GM23338 (cell line): ENCODE measurements around the gene TP53BP1. TPM values are rescaled to one million over a fixed set of nuclear protein-coding genes. Genes with fewer than 3 reads are reported as not detected.

Experiments
- ATAC-seq: fragments of 200-7000 bp; cut with Tn5 transposase; 3 replicates; pipeline ENCODE4 v1.9.1; 2020
- DNase-seq: peaks from one replicate; pipeline ENCODE4 v3.0.0-alpha.2; 2015; ENCODE audit warnings: low spot score
- H2AFZ ChIP-seq: fragments of 200-600 bp; sonication (generic); 2 replicates; pipeline ENCODE4 v1.8.0; 2016; ENCODE audit warnings: antibody characterized with exemption, mild to moderate bottlenecking, moderate library complexity
- H3F3A ChIP-seq: fragments of 200-600 bp; sonication (generic); replicated peaks from 2 replicates; pipeline ENCODE4 v1.8.0; 2017; ENCODE audit warnings: antibody characterized with exemption, mixed run types, low read depth
- H3K27ac ChIP-seq: fragments of 200-600 bp; sonication (generic); 2 replicates; pipeline ENCODE4 v1.6.1; 2016; ENCODE audit warnings: low read depth
- H3K27me3 ChIP-seq: fragments of 200-600 bp; sonication (generic); 2 replicates; pipeline ENCODE4 v1.8.0; 2016; ENCODE audit warnings: mild to moderate bottlenecking, mixed run types, moderate library complexity; ENCODE audit not compliant: insufficient read depth
- H3K36me3 ChIP-seq: fragments of 200-600 bp; sonication (generic); 2 replicates; pipeline ENCODE4 v1.8.0; 2016; ENCODE audit warnings: mild to moderate bottlenecking; ENCODE audit not compliant: insufficient read depth
- H3K4me1 ChIP-seq: fragments of 200-600 bp; sonication (generic); 2 replicates; pipeline ENCODE4 v1.8.0; 2016; ENCODE audit warnings: mild to moderate bottlenecking, moderate library complexity; ENCODE audit not compliant: insufficient read depth
- H3K4me2 ChIP-seq: fragments of 200-600 bp; sonication (generic); 2 replicates; pipeline ENCODE4 v1.7.1; 2017; ENCODE audit warnings: mixed run types
- H3K4me3 ChIP-seq: fragments of 200-600 bp; sonication (generic); 2 replicates; pipeline ENCODE4 v1.6.1; 2016; ENCODE audit warnings: mixed run types
- H3K79me2 ChIP-seq: fragments of 200-600 bp; sonication (generic); replicated peaks from 2 replicates; pipeline ENCODE4 v1.8.0; 2017; ENCODE audit warnings: mild to moderate bottlenecking; ENCODE audit not compliant: insufficient read depth
- H3K9me2 ChIP-seq: fragments of 200-600 bp; sonication (generic); 2 replicates; pipeline ENCODE4 v1.8.0; 2017; ENCODE audit not compliant: insufficient read depth
- H4K20me1 ChIP-seq: fragments of 200-600 bp; sonication (generic); replicated peaks from 2 replicates; pipeline ENCODE4 v1.8.0; 2017; ENCODE audit warnings: mild to moderate bottlenecking; ENCODE audit not compliant: insufficient read depth
- H3K27ac Mint-ChIP-seq: 2 replicates; pipeline ENCODE4 v1.8.0; 2020; ENCODE audit warnings: inconsistent platforms, mild to moderate bottlenecking, moderate library complexity, mixed read lengths
- H3K27me3 Mint-ChIP-seq: 3 replicates; pipeline ENCODE4 v1.8.0; 2022; ENCODE audit warnings: low read depth, mild to moderate bottlenecking, moderate library complexity, mixed read lengths, inconsistent platforms; ENCODE audit not compliant: insufficient read depth, poor library complexity
- H3K36me3 Mint-ChIP-seq: 3 replicates; pipeline ENCODE4 v1.8.0; 2021; ENCODE audit warnings: low read depth, mild to moderate bottlenecking, inconsistent platforms, moderate library complexity, mixed read lengths
- H3K4me1 Mint-ChIP-seq: 3 replicates; pipeline ENCODE4 v1.8.0; 2020; ENCODE audit warnings: mild to moderate bottlenecking, inconsistent platforms, mixed read lengths
- H3K4me3 Mint-ChIP-seq: 3 replicates; pipeline ENCODE4 v1.8.0; 2021; ENCODE audit warnings: moderate library complexity, mild to moderate bottlenecking, inconsistent platforms, mixed read lengths
- H3K9me3 Mint-ChIP-seq: 3 replicates; pipeline ENCODE4 v1.8.0; 2020; ENCODE audit warnings: moderate library complexity, mild to moderate bottlenecking, inconsistent platforms, mixed read lengths
- EZH2 ChIP-seq: fragments of 200-600 bp; sonication (generic); IDR thresholded peaks from one replicate; pipeline ENCODE4 v1.8.0; 2017; ENCODE audit warnings: antibody characterized with exemption, mild to moderate bottlenecking, low read depth; ENCODE audit not compliant: unreplicated experiment
- EZH2phosphoT487 ChIP-seq: fragments of 200-600 bp; sonication (generic); IDR thresholded peaks from one replicate; pipeline ENCODE4 v1.8.1; 2018; ENCODE audit warnings: antibody characterized with exemption; ENCODE audit not compliant: unreplicated experiment
- JUNB ChIP-seq: IDR thresholded peaks from one replicate; pipeline ENCODE4 v1.6.1; 2016; ENCODE audit warnings: antibody characterized with exemption; ENCODE audit not compliant: unreplicated experiment
- NANOG ChIP-seq: IDR thresholded peaks from 2 replicates; pipeline ENCODE4 v1.6.1; 2016; ENCODE audit warnings: antibody characterized with exemption, borderline replicate concordance
- POLR2AphosphoS5 ChIP-seq: IDR thresholded peaks from 2 replicates; pipeline ENCODE4 v1.6.1; 2016; ENCODE audit warnings: antibody characterized with exemption, low read depth
- REST ChIP-seq: IDR thresholded peaks from one replicate; pipeline ENCODE4 v1.6.1; 2018; ENCODE audit warnings: antibody characterized with exemption; ENCODE audit not compliant: unreplicated experiment
- STAT1 ChIP-seq: IDR thresholded peaks from one replicate; pipeline ENCODE4 v1.6.1; 2016; ENCODE audit warnings: antibody characterized with exemption; ENCODE audit not compliant: unreplicated experiment
- ZNF462 ChIP-seq: fragments of 250-450 bp; sonication (Bioruptor Pico); IDR thresholded peaks from 2 replicates; pipeline ENCODE4 v1.5.0; 2020; ENCODE audit warnings: mild to moderate bottlenecking, moderate library complexity
- polyA plus RNA-seq: library from polyadenylated mRNA; unstranded; fragments of >200 nt; fragmentation: Nextera tagmentation; extraction: Ambion mirVana; gene quantifications from 2 replicates; pipeline ENCODE4 v1.2.1, GENCODE V29; 2016
- total RNA-seq: library from RNA; depleted of rRNA; stranded (reverse); fragments of >200 nt; shearing (Covaris generic); gene quantifications from 2 replicates; pipeline ENCODE4 v1.2.3, GENCODE V29; 2014

Gene TP53BP1
- total and polyA plus RNA-seq, 2 experiments from 2014 or later = 17.7 to 81.3 TPM

GRCh38 chr15:43505738-43506137 lies 12.8 kb upstream of the TP53BP1 start (continued):
- TF ChIP-seq EZH2 (no peak), JUNB (no peak)

- Histone ChIP-seq H3F3A (no peaks in the 10 kb centered on the region), H3K4me2 (no peak overlapping the region), H3K4me3 (no peak overlapping the region), H3K4me1 (no peaks in the 10 kb centered on the region), H4K20me1 (no peaks in the 10 kb centered on the region), H3K9me2 (no peaks in the 10 kb centered on the region), H3K27me3 (no peaks in the 10 kb centered on the region), H3K36me3 (no peaks in the 10 kb centered on the region), H3K27ac (no peak overlapping the region), H2AFZ (no peak overlapping the region), H3K79me2 (no peaks in the 10 kb centered on the region)
- Mint-ChIP-seq H3K4me3 (no peak overlapping the region), H3K9me3 (no peaks in the 10 kb centered on the region), H3K4me1 (no peaks in the 10 kb centered on the region), H3K27ac (no peak overlapping the region), H3K27me3 (peaks cover 5% of the 10 kb centered on the region), H3K36me3 (no peaks in the 10 kb centered on the region)
- ATAC-seq (no peak), DNase-seq (no peak)
- no peak for TF ChIP-seq ZNF462 (CRISPR knock-in tag)
- TF ChIP-seq JUNB = no peak
- no peak for TF ChIP-seq NANOG
- no peak for TF ChIP-seq EZH2phosphoT487
- TF ChIP-seq REST = no peak
- TF ChIP-seq STAT1 = no peak
- no peak for TF ChIP-seq POLR2AphosphoS5
Measured at GRCh38 chr15:43499635-43500034, 6.7 kb upstream of the TP53BP1 start.
